Brain microvascular endothelial cell (primary cell): ENCODE results near the gene DIS3L2.
A peak's percentile ranks its signal among the peaks of the same experiment; 100 is the strongest.
"Not testable (repeated sequence)": the region's sequence is repeated elsewhere in the genome, so short reads cannot be mapped to it uniquely, and the experiment has no call there.

Experiments used
- DNase-seq: peaks from one replicate; pipeline ENCODE4 v3.0.0-alpha.2; 2020
- H3K27ac ChIP-seq: fragments of 250-450 bp; sonication (Bioruptor Pico); 2 replicates; pipeline ENCODE4 v1.5.1; 2020; ENCODE audit warnings: mild to moderate bottlenecking, moderate library complexity
- H3K27me3 ChIP-seq: fragments of 250-450 bp; sonication (Bioruptor Pico); replicated peaks from 2 replicates; pipeline ENCODE4 v1.5.1; 2020; ENCODE audit warnings: mild to moderate bottlenecking
- H3K36me3 ChIP-seq: fragments of 250-450 bp; sonication (Bioruptor Pico); replicated peaks from 2 replicates; pipeline ENCODE4 v1.5.1; 2020; ENCODE audit warnings: mild to moderate bottlenecking
- H3K4me3 ChIP-seq: 2 replicates; pipeline ENCODE4 v1.5.1; 2011; ENCODE audit warnings: low read depth, mild to moderate bottlenecking, control low read depth, low read length, moderate library complexity
- in situ Hi-C: cut with HindIII; loops from 2 replicates; pipeline ENCODE4 v1.10.0; 2017; ENCODE audit warnings: low sequenced_read_pairs, low pct_ligation_motif_present
- TF ChIP-seq, protein P1 (sequence below): IDR thresholded peaks from 2 replicates; pipeline ENCODE4 v1.5.1; 2011; ENCODE audit warnings: low read depth, mild to moderate bottlenecking, moderate library complexity, low read length, control low read depth, inconsistent platforms; ENCODE audit errors: missing control alignments

Gene DIS3L2

DNA sequence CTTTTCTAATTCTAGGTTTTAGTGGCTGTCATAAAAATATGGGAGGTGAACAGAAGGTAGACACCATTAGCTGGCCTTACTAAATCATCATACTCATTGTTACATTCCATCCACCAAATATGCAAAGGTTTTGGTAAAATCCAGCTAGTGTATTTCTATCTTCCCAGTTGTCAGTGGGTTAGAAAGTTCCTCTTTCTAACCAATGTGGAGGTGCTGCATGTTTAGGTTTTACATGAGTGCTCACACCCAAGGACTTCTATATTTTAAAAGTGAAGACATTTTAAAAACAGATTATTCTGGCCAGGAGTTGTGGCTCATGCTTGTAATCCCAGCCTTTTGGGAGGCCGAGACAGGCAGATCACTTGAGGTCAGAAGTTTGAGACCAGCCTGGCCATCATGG, 423.0 kb downstream of the DIS3L2 start:
- Histone ChIP-seq H3K36me3 (no peaks in the 10 kb centered on the region), H3K27me3 (peaks cover 15% of the 10 kb centered on the region), H3K4me3 (no peak overlapping the region), H3K27ac (no peak overlapping the region)
- no peak for DNase-seq
- in situ Hi-C loops = no loop called here
- TF ChIP-seq, protein P1, sequence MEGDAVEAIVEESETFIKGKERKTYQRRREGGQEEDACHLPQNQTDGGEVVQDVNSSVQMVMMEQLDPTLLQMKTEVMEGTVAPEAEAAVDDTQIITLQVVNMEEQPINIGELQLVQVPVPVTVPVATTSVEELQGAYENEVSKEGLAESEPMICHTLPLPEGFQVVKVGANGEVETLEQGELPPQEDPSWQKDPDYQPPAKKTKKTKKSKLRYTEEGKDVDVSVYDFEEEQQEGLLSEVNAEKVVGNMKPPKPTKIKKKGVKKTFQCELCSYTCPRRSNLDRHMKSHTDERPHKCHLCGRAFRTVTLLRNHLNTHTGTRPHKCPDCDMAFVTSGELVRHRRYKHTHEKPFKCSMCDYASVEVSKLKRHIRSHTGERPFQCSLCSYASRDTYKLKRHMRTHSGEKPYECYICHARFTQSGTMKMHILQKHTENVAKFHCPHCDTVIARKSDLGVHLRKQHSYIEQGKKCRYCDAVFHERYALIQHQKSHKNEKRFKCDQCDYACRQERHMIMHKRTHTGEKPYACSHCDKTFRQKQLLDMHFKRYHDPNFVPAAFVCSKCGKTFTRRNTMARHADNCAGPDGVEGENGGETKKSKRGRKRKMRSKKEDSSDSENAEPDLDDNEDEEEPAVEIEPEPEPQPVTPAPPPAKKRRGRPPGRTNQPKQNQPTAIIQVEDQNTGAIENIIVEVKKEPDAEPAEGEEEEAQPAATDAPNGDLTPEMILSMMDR = no peak

DNA sequence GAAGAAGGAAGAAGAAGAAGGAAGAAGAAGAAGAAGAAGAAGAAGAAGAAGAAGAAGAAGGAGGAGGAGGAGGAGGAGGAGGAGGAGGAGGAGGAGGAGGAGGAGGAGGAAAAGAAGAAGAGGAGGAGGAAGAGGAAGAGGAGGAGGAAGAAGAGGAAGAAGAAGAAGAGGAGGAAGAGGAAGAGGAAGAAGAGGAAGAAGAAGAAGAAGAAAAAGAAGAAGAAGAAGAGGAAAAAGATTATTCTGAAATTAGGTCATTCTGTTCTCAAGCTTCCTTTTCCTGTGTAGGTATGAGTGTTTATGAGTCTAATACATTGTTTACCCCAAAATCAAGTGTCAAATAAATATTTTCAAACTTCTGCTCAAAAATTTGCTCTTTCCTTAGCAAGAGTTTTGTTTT, 423.5 kb downstream of the DIS3L2 start:
- Histone ChIP-seq H3K27ac (peak overlapping the region; percentile 3), H3K27me3 (peaks cover 15% of the 10 kb centered on the region)
- DNase-seq, in situ Hi-C loops, H3K4me3 ChIP-seq, H3K36me3 ChIP-seq: not testable (repeated sequence)

GRCh38 chr2:232385660-232386489, 424.4 kb downstream of the DIS3L2 start:
- in situ Hi-C loops = no loop called here
- no peaks in the 10 kb centered on the region for H3K36me3 ChIP-seq
- peaks cover 15% of the 10 kb centered on the region for H3K27me3 ChIP-seq
- peak overlapping the region; percentile 9 for H3K4me3 ChIP-seq
- H3K27ac ChIP-seq = peak overlapping the region; percentile 73
- DNase-seq = peak; percentile 99
- TF ChIP-seq, protein P1 = no peak

DNA sequence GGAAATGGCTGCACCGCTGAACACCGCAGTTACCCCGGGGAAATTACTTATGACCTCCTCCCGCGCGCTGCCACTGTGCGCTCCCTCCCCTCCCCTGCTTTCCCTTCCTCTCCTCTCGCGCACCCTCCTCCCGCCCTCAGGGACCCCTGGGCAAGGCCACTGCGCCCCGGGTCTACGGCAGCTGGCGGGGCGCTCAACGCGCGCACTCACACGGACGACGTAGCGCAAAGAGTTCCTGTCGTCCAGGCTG, 424.9 kb downstream of the DIS3L2 start:
- no peak for DNase-seq
- Histone ChIP-seq H3K27ac (peak overlapping the region; percentile 73), H3K27me3 (peaks cover 15% of the 10 kb centered on the region), H3K4me3 (peak overlapping the region; percentile 9), H3K36me3 (no peaks in the 10 kb centered on the region)
- in situ Hi-C loops = no loop called here
- TF ChIP-seq, protein P1 = no peak
